Stimulated activated naive B cell treated with anti-CD40 and anti-IgM and Interleukin-4, amounts not matched to agents 10 μg/mL and 1 μg/mL and 100 μg/mL, for 72 hours (primary cell): Measurements from ENCODE around the gene TAF11L14.
"Not testable (repeated sequence)": the region's sequence is repeated elsewhere in the genome, so short reads cannot be mapped to it uniquely, and the experiment has no call there.

Source experiments
- ATAC-seq, 2 donors: fragments of 150-1000 bp; cut with Tn5 transposase; replicated peaks; 2 replicates each; pipeline ENCODE4 v1.10.0; 2021; ENCODE audit warnings: moderate library complexity in 1 of 2
- DNase-seq: peaks from one replicate; pipeline ENCODE4 v3.0.0; 2021
- H3K27ac Mint-ChIP-seq: one replicate; pipeline ENCODE4 v1.8.0; 2022; ENCODE audit warnings: mild to moderate bottlenecking, mixed read lengths
- H3K27me3 Mint-ChIP-seq, 2 donors: one replicate each; pipeline ENCODE4 v1.8.0; 2022; ENCODE audit warnings: mixed read lengths in 2 of 2
- H3K36me3 Mint-ChIP-seq, 2 donors: one replicate each; pipeline ENCODE4 v1.8.0; 2022; ENCODE audit warnings: mixed read lengths in 2 of 2, mild to moderate bottlenecking in 1 of 2
- H3K4me1 Mint-ChIP-seq, 2 donors: one replicate each; pipeline ENCODE4 v1.8.0; 2022; ENCODE audit warnings: mixed read lengths in 2 of 2, mild to moderate bottlenecking in 1 of 2
- H3K4me3 Mint-ChIP-seq, 2 donors: one replicate each; pipeline ENCODE4 v1.8.0; 2022; ENCODE audit warnings: mild to moderate bottlenecking in 2 of 2, mixed read lengths in 2 of 2, moderate library complexity in 1 of 2
- H3K9me3 Mint-ChIP-seq, 2 donors: one replicate each; pipeline ENCODE4 v1.8.0; 2022; ENCODE audit warnings: mixed read lengths in 2 of 2, mild to moderate bottlenecking in 1 of 2

Gene TAF11L14

GRCh38 chr5:17634160-17634559 lies at the start of gene TAF11L14:
Gene TAF11L14 (plus strand): TSS chr5:17634460.
- Mint-ChIP-seq H3K4me1 (no peaks in the 10 kb centered on the region), H3K27me3 (no peaks in the 10 kb centered on the region), H3K9me3 (no peaks in the 10 kb centered on the region), H3K4me3 (no peak within 1 kb of the TSS), H3K27ac (peak within 1 kb of the TSS; percentile 47), H3K36me3 (no peaks in the 10 kb centered on the region)
- DNase-seq (no peak), ATAC-seq (no peak)

GRCh38 chr5:17585658-17586057 lies 48.6 kb upstream of the TAF11L14 start, which contains the start of gene TAF11L7:
Gene TAF11L7 (minus strand): TSS chr5:17585758.
- not testable (repeated sequence) for ATAC-seq, DNase-seq, H3K4me1 Mint-ChIP-seq, H3K27me3 Mint-ChIP-seq, H3K9me3 Mint-ChIP-seq, H3K36me3 Mint-ChIP-seq, H3K4me3 Mint-ChIP-seq, H3K27ac Mint-ChIP-seq

- H3K4me3 Mint-ChIP-seq, H3K9me3 Mint-ChIP-seq, H3K4me1 Mint-ChIP-seq, H3K27ac Mint-ChIP-seq, DNase-seq, H3K27me3 Mint-ChIP-seq, ATAC-seq, H3K36me3 Mint-ChIP-seq: not testable (repeated sequence)
Measured at GRCh38 chr5:17590860-17591259, 43.4 kb upstream of the TAF11L14 start, which contains the start of gene TAF11L8. Gene TAF11L8 (minus strand): TSS chr5:17590960.

GRCh38 chr5:17594255-17594654 lies 40.0 kb upstream of the TAF11L14 start, which contains the start of gene TAF11L9:
Gene TAF11L9 (minus strand): TSS chr5:17594394.
- H3K4me3 Mint-ChIP-seq, H3K27me3 Mint-ChIP-seq, H3K27ac Mint-ChIP-seq, H3K9me3 Mint-ChIP-seq, ATAC-seq, H3K36me3 Mint-ChIP-seq, H3K4me1 Mint-ChIP-seq: not testable (repeated sequence)
- peak; percentile 0 for DNase-seq

GRCh38 chr5:17597728-17598127 lies 36.5 kb upstream of the TAF11L14 start, which contains the start of gene TAF11L10:
Gene TAF11L10 (minus strand): TSS chr5:17597828.
- H3K36me3 Mint-ChIP-seq = not testable (repeated sequence)

GRCh38 chr5:17603880-17604279 lies 30.4 kb upstream of the TAF11L14 start, which contains the start of gene TAF11L11:
Gene TAF11L11 (plus strand): TSS chr5:17604183.
- H3K27ac Mint-ChIP-seq, H3K36me3 Mint-ChIP-seq, H3K27me3 Mint-ChIP-seq, H3K4me3 Mint-ChIP-seq, H3K9me3 Mint-ChIP-seq, H3K4me1 Mint-ChIP-seq, ATAC-seq, DNase-seq: not testable (repeated sequence)

More at GRCh38 chr5:17597728-17598127, 36.5 kb upstream of the TAF11L14 start, which contains the start of gene TAF11L10:
- H3K9me3 Mint-ChIP-seq, H3K27ac Mint-ChIP-seq, H3K4me3 Mint-ChIP-seq, DNase-seq, H3K27me3 Mint-ChIP-seq, ATAC-seq, H3K4me1 Mint-ChIP-seq: not testable (repeated sequence)

GRCh38 chr5:17604951-17605350 lies 29.3 kb upstream of the TAF11L14 start:
- Mint-ChIP-seq H3K27ac (no peak overlapping the region), H3K4me1 (no peaks in the 10 kb centered on the region)

GRCh38 chr5:17607461-17607860 lies 26.8 kb upstream of the TAF11L14 start:
- not testable (repeated sequence) for ATAC-seq, H3K4me1 Mint-ChIP-seq, H3K36me3 Mint-ChIP-seq, DNase-seq, H3K4me3 Mint-ChIP-seq, H3K27me3 Mint-ChIP-seq, H3K27ac Mint-ChIP-seq, H3K9me3 Mint-ChIP-seq

More at GRCh38 chr5:17604951-17605350, 29.3 kb upstream of the TAF11L14 start:
- ATAC-seq = no peak
- no peaks in the 10 kb centered on the region for H3K9me3 Mint-ChIP-seq
- no peaks in the 10 kb centered on the region for H3K27me3 Mint-ChIP-seq
- H3K4me3 Mint-ChIP-seq = no peak overlapping the region
- no peaks in the 10 kb centered on the region for H3K36me3 Mint-ChIP-seq
- no peak for DNase-seq

- not testable (repeated sequence) for H3K36me3 Mint-ChIP-seq, H3K4me1 Mint-ChIP-seq, DNase-seq, H3K9me3 Mint-ChIP-seq, H3K27me3 Mint-ChIP-seq, H3K27ac Mint-ChIP-seq, H3K4me3 Mint-ChIP-seq, ATAC-seq
Measured at GRCh38 chr5:17610092-17610491, 24.2 kb upstream of the TAF11L14 start, which contains the start of gene TAF11L12. Gene TAF11L12 (plus strand): TSS chr5:17610392.

- no peaks in the 10 kb centered on the region for H3K36me3 Mint-ChIP-seq
- peaks cover 0 to 2% of the 10 kb centered on the region in 2 donors for H3K9me3 Mint-ChIP-seq
- DNase-seq = no peak
- no peak overlapping the region for H3K4me3 Mint-ChIP-seq
- H3K27me3 Mint-ChIP-seq = peaks cover 0 to 5% of the 10 kb centered on the region in 2 donors
- H3K27ac Mint-ChIP-seq = no peak overlapping the region
- H3K4me1 Mint-ChIP-seq = no peaks in the 10 kb centered on the region
- ATAC-seq = no peak
Measured at GRCh38 chr5:17614872-17615605, 19.2 kb upstream of the TAF11L14 start.

GRCh38 chr5:17619354-17619753 lies 14.9 kb upstream of the TAF11L14 start:
- Mint-ChIP-seq H3K27me3 (no peaks in the 10 kb centered on the region), H3K9me3 (peaks cover 0 to 2% of the 10 kb centered on the region in 2 donors), H3K4me3 (no peak overlapping the region), H3K4me1 (no peaks in the 10 kb centered on the region), H3K27ac (no peak overlapping the region), H3K36me3 (no peaks in the 10 kb centered on the region)
- DNase-seq (no peak), ATAC-seq (no peak)

GRCh38 chr5:17620627-17621026 lies 13.6 kb upstream of the TAF11L14 start:
- Mint-ChIP-seq H3K4me3 (no peak overlapping the region), H3K9me3 (peaks cover 0 to 2% of the 10 kb centered on the region in 2 donors), H3K27me3 (no peaks in the 10 kb centered on the region), H3K4me1 (no peaks in the 10 kb centered on the region), H3K36me3 (no peaks in the 10 kb centered on the region), H3K27ac (no peak overlapping the region)
- DNase-seq = no peak
- ATAC-seq = no peak

- H3K9me3 Mint-ChIP-seq = peaks cover 0 to 2% of the 10 kb centered on the region in 2 donors
- ATAC-seq = no peak
- H3K27me3 Mint-ChIP-seq = no peaks in the 10 kb centered on the region
- H3K4me1 Mint-ChIP-seq = no peaks in the 10 kb centered on the region
- H3K27ac Mint-ChIP-seq = no peak overlapping the region
- no peak overlapping the region for H3K4me3 Mint-ChIP-seq
- H3K36me3 Mint-ChIP-seq = no peaks in the 10 kb centered on the region
- DNase-seq = no peak
Measured at GRCh38 chr5:17625686-17626085, 8.6 kb upstream of the TAF11L14 start.

GRCh38 chr5:17631788-17632187 lies 2.5 kb upstream of the TAF11L14 start, which contains the start of gene TAF11L13:
Gene TAF11L13 (plus strand): TSS chr5:17632088.
- H3K36me3 Mint-ChIP-seq, H3K4me3 Mint-ChIP-seq, DNase-seq, H3K27ac Mint-ChIP-seq, ATAC-seq, H3K27me3 Mint-ChIP-seq, H3K9me3 Mint-ChIP-seq, H3K4me1 Mint-ChIP-seq: not testable (repeated sequence)

GRCh38 chr5:17649232-17649631 lies 15.0 kb downstream of the TAF11L14 start:
- DNase-seq, H3K36me3 Mint-ChIP-seq, H3K9me3 Mint-ChIP-seq, H3K27me3 Mint-ChIP-seq, ATAC-seq, H3K4me1 Mint-ChIP-seq, H3K27ac Mint-ChIP-seq, H3K4me3 Mint-ChIP-seq: not testable (repeated sequence)
